ENCODE results near the gene CYP26C1. TPM values are rescaled to one million over a fixed set of nuclear protein-coding genes. Genes with fewer than 3 reads are reported as not detected.

CYP26C1 gene
- total RNA-seq, 2 experiments from 2014 or later: 0.15 to 0.19 TPM

DNA sequence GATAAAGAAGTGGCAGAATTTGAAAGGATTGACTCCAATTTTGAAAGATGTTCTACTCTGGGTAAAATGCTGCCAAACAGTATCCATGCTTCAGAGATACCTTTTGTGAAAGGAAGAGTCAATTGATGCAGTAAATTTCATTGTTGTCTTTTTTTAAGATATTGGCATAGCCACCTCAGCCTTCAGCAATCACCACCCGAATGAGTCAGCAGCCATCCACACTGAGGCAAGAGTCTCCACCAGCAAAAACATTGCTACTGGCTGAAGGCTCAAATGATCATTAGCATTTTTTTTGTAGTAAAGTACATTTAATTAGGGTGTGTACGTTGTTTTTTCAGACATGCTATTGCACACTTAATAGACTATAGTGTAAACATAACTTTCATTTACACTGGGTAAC is 31.7 kb upstream of the CYP26C1 start:
- ChIA-PET POLR2A (no interaction called here), CTCF (ENCODE audit: unreplicated experiment) (no interaction called here)
- no peak overlapping the region for H3K27ac ChIP-seq (ENCODE audit: low read depth, low read length, poor library complexity, severe bottlenecking)
- H3K4me1 ChIP-seq (ENCODE audit: insufficient read depth, low read length, poor library complexity, severe bottlenecking): no peaks in the 10 kb centered on the region
- no peak for DNase-seq (ENCODE audit: low spot score)
- no TSS peak for BruUV-seq (replicated peaks)
- intact Hi-C loops (cut with micrococcal nuclease; ENCODE audit: unreplicated experiment): no loop called here
- no peaks in the 10 kb centered on the region for H4K20me1 ChIP-seq (ENCODE audit: insufficient read depth, low read length)
- no peaks in the 10 kb centered on the region for H3K36me3 ChIP-seq (ENCODE audit: insufficient read depth, low read length)
- no peaks in the 10 kb centered on the region for H3K9me2 ChIP-seq (ENCODE audit: insufficient read depth, low read length)
- TF ChIP-seq, protein P1, sequence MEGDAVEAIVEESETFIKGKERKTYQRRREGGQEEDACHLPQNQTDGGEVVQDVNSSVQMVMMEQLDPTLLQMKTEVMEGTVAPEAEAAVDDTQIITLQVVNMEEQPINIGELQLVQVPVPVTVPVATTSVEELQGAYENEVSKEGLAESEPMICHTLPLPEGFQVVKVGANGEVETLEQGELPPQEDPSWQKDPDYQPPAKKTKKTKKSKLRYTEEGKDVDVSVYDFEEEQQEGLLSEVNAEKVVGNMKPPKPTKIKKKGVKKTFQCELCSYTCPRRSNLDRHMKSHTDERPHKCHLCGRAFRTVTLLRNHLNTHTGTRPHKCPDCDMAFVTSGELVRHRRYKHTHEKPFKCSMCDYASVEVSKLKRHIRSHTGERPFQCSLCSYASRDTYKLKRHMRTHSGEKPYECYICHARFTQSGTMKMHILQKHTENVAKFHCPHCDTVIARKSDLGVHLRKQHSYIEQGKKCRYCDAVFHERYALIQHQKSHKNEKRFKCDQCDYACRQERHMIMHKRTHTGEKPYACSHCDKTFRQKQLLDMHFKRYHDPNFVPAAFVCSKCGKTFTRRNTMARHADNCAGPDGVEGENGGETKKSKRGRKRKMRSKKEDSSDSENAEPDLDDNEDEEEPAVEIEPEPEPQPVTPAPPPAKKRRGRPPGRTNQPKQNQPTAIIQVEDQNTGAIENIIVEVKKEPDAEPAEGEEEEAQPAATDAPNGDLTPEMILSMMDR (conservative IDR thresholded peaks at IDR 0.05; ENCODE audit: low read length): no peak
- no peak for TF ChIP-seq EZH2phosphoT487 (IDR thresholded peaks at IDR 0.05; ENCODE audit: borderline replicate concordance, low read depth, low read length)
- H3K4me2 ChIP-seq (ENCODE audit: low read length): no peak overlapping the region
- no peaks in the 10 kb centered on the region for H3K79me2 ChIP-seq (ENCODE audit: insufficient read depth, low read depth, low read length)
- no peak overlapping the region for H2AFZ ChIP-seq (ENCODE audit: low read length)
- no peak overlapping the region for H3K4me3 ChIP-seq (ENCODE audit: low read depth, low read length, poor library complexity, severe bottlenecking)
- H3K9me3 ChIP-seq (ENCODE audit: low read length): no peaks in the 10 kb centered on the region

DNA sequence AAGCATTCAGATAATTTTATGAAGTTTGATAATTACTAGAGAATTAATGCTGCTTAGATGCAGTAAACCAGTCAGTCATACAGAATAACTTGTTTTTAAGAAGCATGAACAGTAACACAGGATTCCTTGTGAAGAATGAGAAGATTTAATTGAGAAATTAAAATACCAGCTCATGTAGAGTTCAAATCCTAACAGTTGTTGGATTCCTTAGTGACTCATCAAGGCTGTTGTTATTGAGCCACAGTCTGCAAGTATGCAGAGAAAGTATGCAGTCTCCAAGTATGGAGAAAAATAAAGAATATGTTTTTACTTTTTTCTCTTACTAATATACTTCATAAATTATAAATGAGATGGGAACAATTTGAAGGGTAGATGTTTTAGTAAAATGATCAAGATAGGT is 30.2 kb upstream of the CYP26C1 start:
- Histone ChIP-seq H3K9me3 (ENCODE audit: low read length) (no peaks in the 10 kb centered on the region), H3K4me3 (ENCODE audit: low read depth, low read length, poor library complexity, severe bottlenecking) (no peak overlapping the region), H3K4me1 (ENCODE audit: insufficient read depth, low read length, poor library complexity, severe bottlenecking) (no peaks in the 10 kb centered on the region), H3K79me2 (ENCODE audit: insufficient read depth, low read depth, low read length) (no peaks in the 10 kb centered on the region), H4K20me1 (ENCODE audit: insufficient read depth, low read length) (no peaks in the 10 kb centered on the region), H3K27ac (ENCODE audit: low read depth, low read length, poor library complexity, severe bottlenecking) (no peak overlapping the region), H3K4me2 (ENCODE audit: low read length) (no peak overlapping the region), H3K9me2 (ENCODE audit: insufficient read depth, low read length) (no peaks in the 10 kb centered on the region), H3K36me3 (ENCODE audit: insufficient read depth, low read length) (no peaks in the 10 kb centered on the region), H2AFZ (ENCODE audit: low read length) (no peak overlapping the region)
- ChIA-PET CTCF (ENCODE audit: unreplicated experiment) (no interaction called here), POLR2A (no interaction called here)
- BruUV-seq (replicated peaks): no TSS peak
- DNase-seq (ENCODE audit: low spot score): no peak
- intact Hi-C loops (cut with micrococcal nuclease; ENCODE audit: unreplicated experiment): no loop called here
- TF ChIP-seq EZH2phosphoT487 (IDR thresholded peaks at IDR 0.05; ENCODE audit: borderline replicate concordance, low read depth, low read length): no peak
- TF ChIP-seq, protein P1 (conservative IDR thresholded peaks at IDR 0.05; ENCODE audit: low read length): no peak

DNA sequence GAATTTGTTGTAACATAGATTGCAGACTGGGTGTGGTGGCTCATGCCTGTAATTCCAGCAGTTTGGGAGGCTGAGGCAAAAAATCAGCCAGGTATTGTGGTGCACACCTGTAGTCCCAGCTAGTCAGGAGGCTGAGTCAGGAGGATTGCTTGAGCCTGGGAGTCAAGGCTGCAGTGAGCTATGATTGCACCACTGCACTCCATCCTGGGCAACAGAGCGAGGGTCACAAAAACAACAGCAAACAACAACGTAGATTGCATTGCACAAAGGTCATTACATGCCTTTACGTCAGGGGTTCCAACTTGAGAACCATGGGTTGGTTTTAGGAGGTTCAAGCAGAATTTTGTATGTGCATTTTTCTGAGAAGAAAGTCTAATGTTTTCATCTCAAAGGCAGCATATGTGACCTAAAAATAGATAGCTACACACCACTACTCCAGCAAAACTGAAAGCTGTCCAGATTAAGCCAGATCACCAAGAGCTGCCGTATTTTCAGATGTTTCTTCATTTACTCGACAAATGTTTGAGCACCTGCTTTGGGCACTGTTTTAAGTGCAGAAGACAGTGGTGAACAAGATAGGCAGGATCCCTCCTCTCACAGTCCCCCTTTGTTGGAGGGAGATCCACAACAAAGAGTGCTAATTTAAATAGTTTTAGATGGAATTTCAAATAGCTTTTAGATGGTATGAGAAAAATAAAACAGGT is 28.3 kb upstream of the CYP26C1 start:
- Histone ChIP-seq H3K9me3 (ENCODE audit: low read length) (no peaks in the 10 kb centered on the region), H2AFZ (ENCODE audit: low read length) (no peak overlapping the region), H3K79me2 (ENCODE audit: insufficient read depth, low read depth, low read length) (no peaks in the 10 kb centered on the region), H4K20me1 (ENCODE audit: insufficient read depth, low read length) (no peaks in the 10 kb centered on the region), H3K4me1 (ENCODE audit: insufficient read depth, low read length, poor library complexity, severe bottlenecking) (no peaks in the 10 kb centered on the region), H3K36me3 (ENCODE audit: insufficient read depth, low read length) (no peaks in the 10 kb centered on the region), H3K4me2 (ENCODE audit: low read length) (no peak overlapping the region), H3K9me2 (ENCODE audit: insufficient read depth, low read length) (no peaks in the 10 kb centered on the region), H3K27ac (ENCODE audit: low read depth, low read length, poor library complexity, severe bottlenecking) (no peak overlapping the region), H3K4me3 (ENCODE audit: low read depth, low read length, poor library complexity, severe bottlenecking) (no peak overlapping the region)
- intact Hi-C loops (cut with micrococcal nuclease; ENCODE audit: unreplicated experiment): no loop called here
- TF ChIP-seq, protein P1 (conservative IDR thresholded peaks at IDR 0.05; ENCODE audit: low read length): no peak
- no peak for TF ChIP-seq EZH2phosphoT487 (IDR thresholded peaks at IDR 0.05; ENCODE audit: borderline replicate concordance, low read depth, low read length)
- DNase-seq (ENCODE audit: low spot score): no peak
- no TSS peak for BruUV-seq (replicated peaks)
- POLR2A ChIA-PET: no interaction called here
- CTCF ChIA-PET (ENCODE audit: unreplicated experiment): no interaction called here

All from OCI-LY7 (cell line).